ENCODE data around the gene TCOF1.

DNA sequence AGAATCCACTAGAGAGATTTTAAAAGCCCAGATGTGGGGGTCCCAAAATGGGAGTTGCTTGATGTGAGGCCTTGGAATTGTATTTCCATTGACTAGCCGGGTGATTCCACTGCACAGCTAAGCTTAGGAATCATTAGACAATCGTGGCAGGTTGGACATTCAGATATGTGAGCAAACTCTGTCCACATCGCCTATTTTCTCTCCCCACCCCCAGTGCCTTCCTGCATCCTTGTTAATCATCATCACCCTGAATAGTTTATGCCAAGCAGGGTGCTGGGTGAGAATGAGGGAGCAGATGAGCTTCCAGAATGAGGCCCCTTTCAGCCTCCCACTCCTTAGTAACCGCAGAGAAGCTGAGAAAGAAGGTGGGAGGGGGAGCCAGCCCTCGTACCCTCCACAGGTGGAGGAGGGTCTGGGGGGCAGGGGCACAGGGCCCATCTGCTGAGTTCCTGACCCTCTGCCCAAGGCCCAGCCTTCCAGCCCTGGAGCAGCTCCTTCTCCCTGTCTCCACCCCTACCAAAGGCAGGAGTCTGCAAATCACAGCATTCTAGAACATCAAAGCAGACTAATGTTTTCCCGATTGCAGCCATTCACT lies 7.7 kb upstream of the TCOF1 start:
- TF ChIP-seq, protein P1, sequence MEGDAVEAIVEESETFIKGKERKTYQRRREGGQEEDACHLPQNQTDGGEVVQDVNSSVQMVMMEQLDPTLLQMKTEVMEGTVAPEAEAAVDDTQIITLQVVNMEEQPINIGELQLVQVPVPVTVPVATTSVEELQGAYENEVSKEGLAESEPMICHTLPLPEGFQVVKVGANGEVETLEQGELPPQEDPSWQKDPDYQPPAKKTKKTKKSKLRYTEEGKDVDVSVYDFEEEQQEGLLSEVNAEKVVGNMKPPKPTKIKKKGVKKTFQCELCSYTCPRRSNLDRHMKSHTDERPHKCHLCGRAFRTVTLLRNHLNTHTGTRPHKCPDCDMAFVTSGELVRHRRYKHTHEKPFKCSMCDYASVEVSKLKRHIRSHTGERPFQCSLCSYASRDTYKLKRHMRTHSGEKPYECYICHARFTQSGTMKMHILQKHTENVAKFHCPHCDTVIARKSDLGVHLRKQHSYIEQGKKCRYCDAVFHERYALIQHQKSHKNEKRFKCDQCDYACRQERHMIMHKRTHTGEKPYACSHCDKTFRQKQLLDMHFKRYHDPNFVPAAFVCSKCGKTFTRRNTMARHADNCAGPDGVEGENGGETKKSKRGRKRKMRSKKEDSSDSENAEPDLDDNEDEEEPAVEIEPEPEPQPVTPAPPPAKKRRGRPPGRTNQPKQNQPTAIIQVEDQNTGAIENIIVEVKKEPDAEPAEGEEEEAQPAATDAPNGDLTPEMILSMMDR (conservative IDR thresholded peaks at IDR 0.05), result no peak
- no peak for TF ChIP-seq EZH2 (IDR thresholded peaks at IDR 0.05; ENCODE audit: low read depth)

Measured in PC-9 (cell line).